CD14-positive monocyte (primary cell): ENCODE results near the gene LRPAP1. TPM values are rescaled to one million over a fixed set of nuclear protein-coding genes. Genes with fewer than 3 reads are reported as not detected.

Experiments
- DNase-seq, 3 donors: peaks; one replicate each; pipeline ENCODE4 v3.0.0-alpha.2; 2011 to 2022
- H2AFZ ChIP-seq: 2 replicates; pipeline ENCODE4 v1.6.0; 2012; ENCODE audit warnings: mild to moderate bottlenecking, low read depth, low read length, inconsistent platforms; ENCODE audit not compliant: insufficient read depth, poor library complexity, severe bottlenecking
- H3K27ac ChIP-seq, 2 donors: 1 replicate in 1 of 2; 2 replicates in 1 of 2; pipeline ENCODE4 v1.5.1; 2012 to 2013; ENCODE audit warnings: low read length in 2 of 2, control low read depth in 1 of 2, inconsistent platforms in 1 of 2, low read depth in 1 of 2, mild to moderate bottlenecking in 1 of 2
- H3K27me3 ChIP-seq, 2 donors: one replicate each; pipeline versions ENCODE4 v1.6.0 to v1.6.1; 2011 to 2013; ENCODE audit warnings: low read length in 2 of 2; ENCODE audit not compliant: control insufficient read depth in 2 of 2, insufficient read depth in 2 of 2
- H3K36me3 ChIP-seq, 2 donors: replicated peaks in 1 of 2; 1 replicate in 1 of 2; 2 replicates in 1 of 2; pipeline versions ENCODE4 v1.5.1 to v1.6.1; 2012 to 2013; ENCODE audit warnings: low read length in 2 of 2, control low read depth in 1 of 2, inconsistent platforms in 1 of 2, mild to moderate bottlenecking in 1 of 2; ENCODE audit not compliant: insufficient read depth in 2 of 2, control insufficient read depth in 1 of 2
- H3K4me1 ChIP-seq, 2 donors: 1 replicate in 1 of 2; 2 replicates in 1 of 2; pipeline versions ENCODE4 v1.5.1 to v1.6.1; 2012 to 2013; ENCODE audit warnings: low read length in 2 of 2, control low read depth in 1 of 2, inconsistent platforms in 1 of 2, mild to moderate bottlenecking in 1 of 2, moderate library complexity in 1 of 2; ENCODE audit not compliant: insufficient read depth in 2 of 2, control insufficient read depth in 1 of 2
- H3K4me2 ChIP-seq: replicated peaks from 2 replicates; pipeline ENCODE3; 2012; ENCODE audit warnings: low read length, moderate library complexity, mild to moderate bottlenecking; ENCODE audit not compliant: poor library complexity, severe bottlenecking; ENCODE audit errors: extremely low read depth
- H3K4me3 ChIP-seq, 3 experiments: fragments of 200-600 bp in 1 of 3; sonication (generic) in 1 of 3; replicated peaks in 1 of 3; 1 replicate in 2 of 3; 2 replicates in 1 of 3; pipeline ENCODE4 v1.5.1; 2011 to 2013; ENCODE audit warnings: low read length in 3 of 3, mild to moderate bottlenecking in 3 of 3, control low read depth in 2 of 3, low read depth in 2 of 3, inconsistent platforms in 1 of 3, moderate library complexity in 1 of 3
- H3K79me2 ChIP-seq: 2 replicates; pipeline ENCODE4 v1.6.0; 2012; ENCODE audit warnings: mild to moderate bottlenecking, control low read depth, inconsistent platforms, low read length, moderate library complexity; ENCODE audit not compliant: insufficient read depth
- H3K9ac ChIP-seq: 2 replicates; pipeline ENCODE4 v1.6.0; 2017; ENCODE audit warnings: low read length, mild to moderate bottlenecking; ENCODE audit not compliant: insufficient read depth, poor library complexity, severe bottlenecking
- H3K9me3 ChIP-seq, 2 donors: replicated peaks in 1 of 2; 1 replicate in 1 of 2; 2 replicates in 1 of 2; pipeline versions ENCODE4 v1.5.1 to v1.6.1; 2012 to 2013; ENCODE audit warnings: low read length in 2 of 2, control low read depth in 1 of 2; ENCODE audit not compliant: control insufficient read depth in 1 of 2, insufficient read depth in 1 of 2
- H4K20me1 ChIP-seq: 2 replicates; pipeline ENCODE4 v1.6.0; 2012; ENCODE audit warnings: mild to moderate bottlenecking, low read length, control low read depth, moderate library complexity; ENCODE audit not compliant: insufficient read depth
- H3K27ac Mint-ChIP-seq, 7 donors: one replicate each; pipeline ENCODE4 v1.8.0; 2020; ENCODE audit warnings: mild to moderate bottlenecking in 7 of 7, mixed read lengths in 7 of 7, moderate library complexity in 6 of 7, inconsistent platforms in 2 of 7
- H3K27me3 Mint-ChIP-seq, 3 donors: one replicate each; pipeline ENCODE4 v1.8.0; 2021 to 2022; ENCODE audit warnings: low read depth in 3 of 3, mild to moderate bottlenecking in 3 of 3, mixed read lengths in 3 of 3, moderate library complexity in 3 of 3, inconsistent platforms in 1 of 3
- H3K36me3 Mint-ChIP-seq, 2 donors: one replicate each; pipeline ENCODE4 v1.8.0; 2020; ENCODE audit warnings: mixed read lengths in 2 of 2, inconsistent platforms in 1 of 2, mild to moderate bottlenecking in 1 of 2
- H3K4me1 Mint-ChIP-seq: one replicate; pipeline ENCODE4 v1.8.0; 2020; ENCODE audit warnings: mild to moderate bottlenecking, mixed read lengths
- H3K4me3 Mint-ChIP-seq, 2 donors: one replicate each; pipeline ENCODE4 v1.8.0; 2020; ENCODE audit warnings: mild to moderate bottlenecking in 2 of 2, mixed read lengths in 2 of 2, moderate library complexity in 1 of 2
- H3K9me3 Mint-ChIP-seq, 7 donors: one replicate each; pipeline ENCODE4 v1.8.0; 2020 to 2022; ENCODE audit warnings: mixed read lengths in 7 of 7, mild to moderate bottlenecking in 6 of 7, moderate library complexity in 6 of 7, inconsistent platforms in 2 of 7
- CTCF ChIP-seq: fragments of 200-600 bp; IDR thresholded peaks from one replicate; pipeline ENCODE4 v1.8.0; 2022; ENCODE audit warnings: antibody characterized with exemption, mild to moderate bottlenecking
- WGBS: methylation state at CpG from one replicate; pipeline ENCODE4 v1.1.5; 2013; ENCODE audit warnings: missing lambda C conversion rate; ENCODE audit not compliant: insufficient coverage; 5-methylcytosine and 5-hydroxymethylcytosine counted together
- intact Hi-C, 2 donors: fragments of 100-400 bp; cut with micrococcal nuclease; formaldehyde crosslinking; loops; one replicate each; pipeline versions ENCODE4 v1.15.0 to v1.15.1; 2023
- polyA plus RNA-seq, 3 donors: library from polyadenylated mRNA; depleted of rRNA in 1 of 3; unstranded in 2 of 3; stranded (reverse) in 1 of 3; fragments of 300-500 nt in 2 of 3; fragments of >200 nt in 1 of 3; fragmentation: Illumina TruSeq in 2 of 3; gene quantifications; 1 replicate in 2 of 3; 2 replicates in 1 of 3; pipeline ENCODE4 v1.2.3, GENCODE V29; 2012 to 2021

The LRPAP1 gene
- polyA plus RNA-seq, 3 donors, result 169 to 204 (median 180) TPM

- intact Hi-C loops, result no loop called here
- no peak for TF ChIP-seq CTCF
- H3K36me3 ChIP-seq, result no peaks in the 10 kb centered on the region
- peaks cover 0 to 38% of the 10 kb centered on the region in 2 donors for H3K27me3 ChIP-seq
- H3K9me3 ChIP-seq, result no peaks in the 10 kb centered on the region
- H4K20me1 ChIP-seq, result no peaks in the 10 kb centered on the region
- peaks cover 6 to 10% of the 10 kb centered on the region in 2 donors for H3K4me1 ChIP-seq
- H2AFZ ChIP-seq, result no peak overlapping the region
- Mint-ChIP-seq H3K27me3 (peaks cover 45 to 89% (median 64%) of the 10 kb centered on the region in 3 donors), H3K9me3 (peaks cover 0 to 3% (median 0%) of the 10 kb centered on the region in 7 donors), H3K4me3 (no peak overlapping the region), H3K4me1 (peaks cover 3% of the 10 kb centered on the region), H3K36me3 (no peaks in the 10 kb centered on the region), H3K27ac (no peak overlapping the region)
- H3K79me2 ChIP-seq, result no peaks in the 10 kb centered on the region
- WGBS, result 66% methylated on average over 4 of the region's 7 CpGs
- H3K9ac ChIP-seq, result no peak overlapping the region
- no peak overlapping the region for H3K27ac ChIP-seq
- no peak overlapping the region for H3K4me3 ChIP-seq
- H3K4me2 ChIP-seq, result no peak overlapping the region
- DNase-seq, result no peak
Observed at GRCh38 chr4:3487861-3488260, 44.4 kb downstream of the LRPAP1 start.

GRCh38 chr4:3486541-3487540, 45.4 kb downstream of the LRPAP1 start:
- H3K4me1 ChIP-seq, result peaks cover 6 to 10% of the 10 kb centered on the region in 2 donors
- intact Hi-C loops, result no loop called here
- peaks cover 49 to 89% (median 63%) of the 10 kb centered on the region in 3 donors for H3K27me3 Mint-ChIP-seq
- peaks cover 3% of the 10 kb centered on the region for H3K4me1 Mint-ChIP-seq
- TF ChIP-seq CTCF, result no peak
- no peaks in the 10 kb centered on the region for H3K36me3 Mint-ChIP-seq
- no peaks in the 10 kb centered on the region for H3K79me2 ChIP-seq
- H4K20me1 ChIP-seq, result no peaks in the 10 kb centered on the region
- H3K9me3 Mint-ChIP-seq, result peaks cover 0 to 3% (median 0%) of the 10 kb centered on the region in 7 donors
- no peak overlapping the region for H2AFZ ChIP-seq
- no peak overlapping the region for H3K27ac ChIP-seq
- H3K27ac Mint-ChIP-seq, result no peak overlapping the region
- H3K36me3 ChIP-seq, result no peaks in the 10 kb centered on the region
- no peak overlapping the region for H3K4me2 ChIP-seq
- H3K4me3 ChIP-seq, result no peak overlapping the region
- no peak for DNase-seq
- WGBS, result 80% methylated on average over 23 of the region's 25 CpGs
- H3K9ac ChIP-seq, result no peak overlapping the region
- H3K27me3 ChIP-seq, result peaks cover 0 to 38% of the 10 kb centered on the region in 2 donors
- H3K4me3 Mint-ChIP-seq, result no peak overlapping the region
- H3K9me3 ChIP-seq, result no peaks in the 10 kb centered on the region
